GM23338 (cell line): ENCODE measurements around the gene CRB2. TPM values are rescaled to one million over a fixed set of nuclear protein-coding genes. Genes with fewer than 3 reads are reported as not detected.
"Not testable (repeated sequence)": the region's sequence is repeated elsewhere in the genome, so short reads cannot be mapped to it uniquely, and the experiment has no call there.

ENCODE experiments used
- ATAC-seq: fragments of 200-7000 bp; cut with Tn5 transposase; 3 replicates; pipeline ENCODE4 v1.9.1; 2020
- DNase-seq: peaks from one replicate; pipeline ENCODE4 v3.0.0-alpha.2; 2015; ENCODE audit warnings: low spot score
- H2AFZ ChIP-seq: fragments of 200-600 bp; sonication (generic); 2 replicates; pipeline ENCODE4 v1.8.0; 2016; ENCODE audit warnings: antibody characterized with exemption, mild to moderate bottlenecking, moderate library complexity
- H3F3A ChIP-seq: fragments of 200-600 bp; sonication (generic); replicated peaks from 2 replicates; pipeline ENCODE4 v1.8.0; 2017; ENCODE audit warnings: antibody characterized with exemption, mixed run types, low read depth
- H3K27ac ChIP-seq: fragments of 200-600 bp; sonication (generic); 2 replicates; pipeline ENCODE4 v1.6.1; 2016; ENCODE audit warnings: low read depth
- H3K27me3 ChIP-seq: fragments of 200-600 bp; sonication (generic); 2 replicates; pipeline ENCODE4 v1.8.0; 2016; ENCODE audit warnings: mild to moderate bottlenecking, mixed run types, moderate library complexity; ENCODE audit not compliant: insufficient read depth
- H3K36me3 ChIP-seq: fragments of 200-600 bp; sonication (generic); 2 replicates; pipeline ENCODE4 v1.8.0; 2016; ENCODE audit warnings: mild to moderate bottlenecking; ENCODE audit not compliant: insufficient read depth
- H3K4me1 ChIP-seq: fragments of 200-600 bp; sonication (generic); 2 replicates; pipeline ENCODE4 v1.8.0; 2016; ENCODE audit warnings: mild to moderate bottlenecking, moderate library complexity; ENCODE audit not compliant: insufficient read depth
- H3K4me2 ChIP-seq: fragments of 200-600 bp; sonication (generic); 2 replicates; pipeline ENCODE4 v1.7.1; 2017; ENCODE audit warnings: mixed run types
- H3K4me3 ChIP-seq: fragments of 200-600 bp; sonication (generic); 2 replicates; pipeline ENCODE4 v1.6.1; 2016; ENCODE audit warnings: mixed run types
- H3K79me2 ChIP-seq: fragments of 200-600 bp; sonication (generic); replicated peaks from 2 replicates; pipeline ENCODE4 v1.8.0; 2017; ENCODE audit warnings: mild to moderate bottlenecking; ENCODE audit not compliant: insufficient read depth
- H3K9me2 ChIP-seq: fragments of 200-600 bp; sonication (generic); 2 replicates; pipeline ENCODE4 v1.8.0; 2017; ENCODE audit not compliant: insufficient read depth
- H4K20me1 ChIP-seq: fragments of 200-600 bp; sonication (generic); replicated peaks from 2 replicates; pipeline ENCODE4 v1.8.0; 2017; ENCODE audit warnings: mild to moderate bottlenecking; ENCODE audit not compliant: insufficient read depth
- H3K27ac Mint-ChIP-seq: 2 replicates; pipeline ENCODE4 v1.8.0; 2020; ENCODE audit warnings: inconsistent platforms, mild to moderate bottlenecking, moderate library complexity, mixed read lengths
- H3K27me3 Mint-ChIP-seq: 3 replicates; pipeline ENCODE4 v1.8.0; 2022; ENCODE audit warnings: low read depth, mild to moderate bottlenecking, moderate library complexity, mixed read lengths, inconsistent platforms; ENCODE audit not compliant: insufficient read depth, poor library complexity
- H3K36me3 Mint-ChIP-seq: 3 replicates; pipeline ENCODE4 v1.8.0; 2021; ENCODE audit warnings: low read depth, mild to moderate bottlenecking, inconsistent platforms, moderate library complexity, mixed read lengths
- H3K4me1 Mint-ChIP-seq: 3 replicates; pipeline ENCODE4 v1.8.0; 2020; ENCODE audit warnings: mild to moderate bottlenecking, inconsistent platforms, mixed read lengths
- H3K4me3 Mint-ChIP-seq: 3 replicates; pipeline ENCODE4 v1.8.0; 2021; ENCODE audit warnings: moderate library complexity, mild to moderate bottlenecking, inconsistent platforms, mixed read lengths
- H3K9me3 Mint-ChIP-seq: 3 replicates; pipeline ENCODE4 v1.8.0; 2020; ENCODE audit warnings: moderate library complexity, mild to moderate bottlenecking, inconsistent platforms, mixed read lengths
- CREB1 ChIP-seq: fragments of 250-450 bp; sonication (Bioruptor Pico); IDR thresholded peaks from 2 replicates; pipeline ENCODE4 v1.5.0; 2020; ENCODE audit warnings: low read depth, mild to moderate bottlenecking, moderate library complexity
- CTCF ChIP-seq, 2 experiments: fragments of 200-600 bp in 1 of 2; sonication (generic) in 1 of 2; conservative IDR thresholded peaks; 2 replicates each; pipeline versions ENCODE4 v1.5.1 to v1.6.1; 2016 to 2017; ENCODE audit warnings: antibody characterized with exemption in 2 of 2, low read depth in 2 of 2, mild to moderate bottlenecking in 2 of 2, moderate library complexity in 1 of 2
- ETS1 ChIP-seq: IDR thresholded peaks from 2 replicates; pipeline ENCODE4 v1.6.1; 2016; ENCODE audit warnings: antibody characterized with exemption
- EZH2 ChIP-seq: fragments of 200-600 bp; sonication (generic); IDR thresholded peaks from one replicate; pipeline ENCODE4 v1.8.0; 2017; ENCODE audit warnings: antibody characterized with exemption, mild to moderate bottlenecking, low read depth; ENCODE audit not compliant: unreplicated experiment
- EZH2phosphoT487 ChIP-seq: fragments of 200-600 bp; sonication (generic); IDR thresholded peaks from one replicate; pipeline ENCODE4 v1.8.1; 2018; ENCODE audit warnings: antibody characterized with exemption; ENCODE audit not compliant: unreplicated experiment
- JUNB ChIP-seq: IDR thresholded peaks from one replicate; pipeline ENCODE4 v1.6.1; 2016; ENCODE audit warnings: antibody characterized with exemption; ENCODE audit not compliant: unreplicated experiment
- NANOG ChIP-seq: IDR thresholded peaks from 2 replicates; pipeline ENCODE4 v1.6.1; 2016; ENCODE audit warnings: antibody characterized with exemption, borderline replicate concordance
- POLR2AphosphoS5 ChIP-seq: IDR thresholded peaks from 2 replicates; pipeline ENCODE4 v1.6.1; 2016; ENCODE audit warnings: antibody characterized with exemption, low read depth
- REST ChIP-seq: IDR thresholded peaks from one replicate; pipeline ENCODE4 v1.6.1; 2018; ENCODE audit warnings: antibody characterized with exemption; ENCODE audit not compliant: unreplicated experiment
- STAT1 ChIP-seq: IDR thresholded peaks from one replicate; pipeline ENCODE4 v1.6.1; 2016; ENCODE audit warnings: antibody characterized with exemption; ENCODE audit not compliant: unreplicated experiment
- ZNF114 ChIP-seq: fragments of 250-450 bp; sonication (Bioruptor Pico); IDR thresholded peaks from 2 replicates; pipeline ENCODE4 v1.5.0; 2020; ENCODE audit warnings: mild to moderate bottlenecking, moderate library complexity
- ZNF331 ChIP-seq: fragments of 250-450 bp; sonication (Bioruptor Pico); IDR thresholded peaks from 2 replicates; pipeline ENCODE4 v1.5.0; 2020; ENCODE audit warnings: low read depth, mild to moderate bottlenecking, moderate library complexity
- polyA plus RNA-seq: library from polyadenylated mRNA; unstranded; fragments of >200 nt; fragmentation: Nextera tagmentation; extraction: Ambion mirVana; gene quantifications from 2 replicates; pipeline ENCODE4 v1.2.1, GENCODE V29; 2016
- total RNA-seq: library from RNA; depleted of rRNA; stranded (reverse); fragments of >200 nt; shearing (Covaris generic); gene quantifications from 2 replicates; pipeline ENCODE4 v1.2.3, GENCODE V29; 2014

CRB2 gene
- total and polyA plus RNA-seq, 2 experiments from 2014 or later = 0.34 to 10.2 TPM

GRCh38 chr9:123333058-123333669, 22.8 kb upstream of the CRB2 start:
- Mint-ChIP-seq H3K4me1 (peaks cover 16% of the 10 kb centered on the region), H3K27ac (peak overlapping the region; percentile 69; the same call in 1 of the 2 replicates)
- not testable (repeated sequence) for ATAC-seq, H3K9me3 Mint-ChIP-seq, H3K27me3 ChIP-seq, H3F3A ChIP-seq, DNase-seq, H3K36me3 ChIP-seq, H3K27ac ChIP-seq, H3K9me2 ChIP-seq, H3K79me2 ChIP-seq, H4K20me1 ChIP-seq, H3K27me3 Mint-ChIP-seq, H2AFZ ChIP-seq, H3K4me2 ChIP-seq, H3K36me3 Mint-ChIP-seq, H3K4me3 ChIP-seq, H3K4me3 Mint-ChIP-seq
- peaks cover 15% of the 10 kb centered on the region; the same call in 1 of the 2 replicates for H3K4me1 ChIP-seq

- no peaks in the 10 kb centered on the region for H3F3A ChIP-seq
- no peak overlapping the region for H3K27ac Mint-ChIP-seq
- H3K9me3 Mint-ChIP-seq = no peaks in the 10 kb centered on the region
- H3K79me2 ChIP-seq = no peaks in the 10 kb centered on the region
- peaks cover 22% of the 10 kb centered on the region for H3K4me1 Mint-ChIP-seq
- H3K4me3 Mint-ChIP-seq = no peak overlapping the region
- no peak overlapping the region for H3K4me2 ChIP-seq
- peaks cover 4% of the 10 kb centered on the region for H3K27me3 Mint-ChIP-seq
- H3K27me3 ChIP-seq = no peaks in the 10 kb centered on the region
- DNase-seq (no peak), ATAC-seq (no peak)
- no peak overlapping the region for H3K4me3 ChIP-seq
- H3K4me1 ChIP-seq = peaks cover 18% of the 10 kb centered on the region; the same call in 1 of the 2 replicates
- H3K36me3 Mint-ChIP-seq = no peaks in the 10 kb centered on the region
- no peak overlapping the region for H3K27ac ChIP-seq
- no peak overlapping the region for H2AFZ ChIP-seq
- no peaks in the 10 kb centered on the region for H4K20me1 ChIP-seq
- H3K9me2 ChIP-seq = no peaks in the 10 kb centered on the region
- no peaks in the 10 kb centered on the region for H3K36me3 ChIP-seq
- TF ChIP-seq JUNB (no peak), CREB1 (CRISPR knock-in tag) (no peak), EZH2phosphoT487 (no peak), CTCF (conservative IDR thresholded peaks at IDR 0.05; ENCODE audit: low read depth in 2 of 2) (no peak), NANOG (no peak), STAT1 (no peak), ETS1 (no peak), REST (no peak), POLR2AphosphoS5 (no peak), ZNF114 (no peak), EZH2 (no peak), ZNF331 (CRISPR knock-in tag) (no peak)
Observed at GRCh38 chr9:123334639-123335038, 21.4 kb upstream of the CRB2 start.
